GM19240 (cell line): ENCODE data around the gene TMEM170B.
"Not testable (repeated sequence)": the region's sequence is repeated elsewhere in the genome, so short reads cannot be mapped to it uniquely, and the experiment has no call there.

Experiments
- DNase-seq: peaks from one replicate; pipeline ENCODE4 v3.0.0; 2011; ENCODE audit warnings: low spot score; ENCODE audit not compliant: insufficient read length

The TMEM170B gene

DNA sequence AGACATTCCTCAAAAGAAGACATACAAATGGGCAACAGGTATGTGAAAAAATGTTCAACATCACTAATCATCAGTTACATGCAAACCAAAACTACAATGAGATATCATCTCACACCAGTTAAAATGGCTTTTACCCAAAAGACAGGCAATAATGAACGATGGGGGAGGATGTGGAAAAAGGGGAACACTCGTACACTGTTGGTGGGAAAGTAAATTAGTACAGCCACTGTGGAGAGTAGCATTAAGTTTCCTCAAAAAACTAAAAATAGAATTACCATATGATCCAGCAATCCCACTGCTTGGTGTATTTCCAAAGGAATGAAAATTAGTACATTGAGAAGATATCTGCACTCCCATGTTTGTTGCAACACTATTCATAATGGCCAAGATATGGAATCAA lies 8.6 kb upstream of the TMEM170B start:
- no peak for DNase-seq

GRCh38 chr6:11532097-11532496 lies 5.5 kb upstream of the TMEM170B start:
- no peak for DNase-seq

- DNase-seq = no peak
These were observed 3.0 kb upstream of the TMEM170B start for GRCh38 chr6:11534561-11534960.

GRCh38 chr6:11535801-11536230 lies 1.7 kb upstream of the TMEM170B start:
- no peak for DNase-seq

DNA sequence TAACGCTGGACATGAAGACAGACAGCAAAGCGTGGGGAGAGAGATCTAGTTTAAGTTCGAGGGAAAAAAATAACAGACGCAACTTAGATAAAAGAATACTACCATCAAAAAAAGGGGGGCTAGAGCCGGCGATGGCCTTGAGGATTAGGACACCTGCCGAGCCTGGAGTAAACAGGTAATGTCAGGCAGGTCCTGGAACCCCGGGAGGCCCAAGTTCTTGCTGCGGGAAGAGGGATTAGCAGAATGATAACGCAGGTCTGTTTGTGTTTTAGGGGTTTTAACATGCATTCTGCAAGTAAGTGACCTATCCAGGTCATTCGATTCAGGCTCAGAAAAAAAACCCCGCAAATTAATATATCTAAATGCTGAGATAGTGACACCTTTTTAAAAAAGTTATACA lies 754 bp upstream of the TMEM170B start:
- no peak for DNase-seq

- no peak for DNase-seq
These were observed 686 bp downstream of the TMEM170B start for GRCh38 chr6:11538052-11538818.

GRCh38 chr6:11538819-11539468 lies 1.4 kb downstream of the TMEM170B start:
- no peak for DNase-seq

DNA sequence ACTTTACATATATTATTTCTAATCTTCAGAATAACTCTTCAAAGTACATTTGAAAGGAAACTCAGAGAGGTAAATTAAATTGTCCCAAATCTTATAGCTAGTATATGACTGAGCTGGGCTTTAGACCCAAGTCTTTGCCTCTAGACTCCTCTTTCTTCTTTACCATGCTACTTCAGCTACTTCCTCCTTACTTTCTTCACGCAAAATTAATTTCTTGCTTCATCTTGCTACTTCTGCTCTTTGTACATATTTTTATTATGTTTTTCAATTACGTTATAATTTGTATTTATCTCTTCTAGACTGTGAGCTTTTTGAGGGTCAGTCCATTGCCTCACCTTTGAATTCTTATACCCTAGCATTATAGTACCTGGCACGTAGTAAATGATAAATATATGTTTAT lies 5.3 kb downstream of the TMEM170B start:
- no peak for DNase-seq

DNA sequence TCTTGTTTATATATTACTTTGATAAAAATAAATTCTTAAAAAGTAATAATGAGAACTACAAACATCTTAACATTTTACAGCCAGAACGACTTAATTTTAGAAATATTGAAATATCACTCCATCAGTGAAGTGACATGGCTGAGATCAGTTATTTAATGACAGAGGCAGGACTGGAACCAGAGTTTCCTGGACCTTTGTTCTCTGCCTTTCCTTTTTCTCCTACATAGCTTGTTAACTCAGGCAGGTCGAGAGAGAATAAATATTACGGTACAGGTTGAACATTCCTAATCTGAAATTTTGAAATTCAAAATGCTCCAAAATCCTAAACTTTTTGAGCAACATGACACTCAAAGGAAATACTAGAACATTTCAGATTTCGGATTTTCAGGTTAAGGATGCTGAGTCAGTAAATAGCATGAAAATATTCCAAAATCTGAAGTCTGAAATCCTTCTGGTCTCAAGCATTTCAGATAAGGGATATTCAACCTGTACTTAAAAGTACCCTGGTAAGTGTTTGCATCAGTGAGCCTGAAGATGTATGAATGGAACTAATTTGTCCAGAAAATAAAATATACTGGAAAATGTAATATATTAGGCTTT lies 6.5 kb downstream of the TMEM170B start:
- no peak for DNase-seq

GRCh38 chr6:11547846-11548245 lies 10.3 kb downstream of the TMEM170B start:
- DNase-seq = not testable (repeated sequence)

DNA sequence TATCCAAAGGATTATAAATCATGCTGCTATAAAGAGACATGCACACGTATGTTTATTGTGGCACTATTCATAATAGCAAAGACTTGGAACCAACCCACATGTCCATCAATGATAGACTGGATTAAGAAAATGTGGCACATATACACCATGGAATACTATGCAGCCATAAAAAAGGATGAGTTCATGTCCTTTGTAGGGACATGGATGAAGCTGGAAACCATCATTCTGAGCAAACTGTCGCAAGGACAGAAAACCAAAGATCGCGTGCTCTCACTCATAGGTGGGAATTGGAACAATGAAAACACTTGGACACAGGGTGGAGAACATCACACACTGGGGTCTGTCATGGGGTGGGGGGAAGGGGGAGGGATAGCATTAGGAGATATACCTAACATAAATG lies 11.0 kb downstream of the TMEM170B start:
- not testable (repeated sequence) for DNase-seq

DNA sequence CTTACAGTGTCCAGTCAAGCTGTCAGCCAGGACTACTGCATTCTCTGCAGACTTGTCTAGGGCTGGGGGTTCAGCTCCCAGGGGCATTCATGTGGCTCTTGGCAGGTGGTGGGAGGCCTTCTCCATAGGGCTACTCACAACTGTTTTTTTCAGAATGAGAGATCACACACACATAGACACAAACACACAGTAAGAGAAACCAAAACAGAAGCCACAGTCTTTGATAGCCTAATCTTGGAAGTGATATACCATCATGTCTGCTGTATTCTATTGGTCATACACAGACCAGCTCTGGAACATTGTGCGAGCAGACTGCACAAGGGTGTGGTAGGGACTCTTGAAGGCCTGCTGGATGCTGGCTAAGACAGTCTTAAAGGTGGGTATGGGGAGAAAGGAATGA lies 13.5 kb downstream of the TMEM170B start:
- no peak for DNase-seq

DNA sequence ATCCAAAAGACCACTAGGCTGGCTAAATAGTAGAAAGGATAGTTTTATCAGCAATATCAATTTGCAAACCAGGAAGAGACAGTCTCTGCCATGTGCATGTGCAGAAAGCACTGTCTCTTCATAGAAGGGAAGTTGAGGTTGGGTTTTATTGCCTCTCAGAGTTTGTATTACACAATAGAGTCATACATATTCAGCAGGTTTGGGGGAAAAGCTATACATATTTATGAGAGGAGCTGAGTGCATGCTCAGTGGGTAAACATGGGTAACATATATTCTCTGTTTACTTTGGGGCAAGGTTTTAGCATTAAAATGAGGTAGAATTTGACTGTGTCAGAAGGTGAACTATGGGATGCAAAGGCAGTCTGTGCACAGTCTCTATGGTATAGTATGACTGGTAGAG lies 14.9 kb downstream of the TMEM170B start:
- no peak for DNase-seq

- no peak for DNase-seq
These were observed 16.3 kb downstream of the TMEM170B start for GRCh38 chr6:11553824-11554223.

DNA sequence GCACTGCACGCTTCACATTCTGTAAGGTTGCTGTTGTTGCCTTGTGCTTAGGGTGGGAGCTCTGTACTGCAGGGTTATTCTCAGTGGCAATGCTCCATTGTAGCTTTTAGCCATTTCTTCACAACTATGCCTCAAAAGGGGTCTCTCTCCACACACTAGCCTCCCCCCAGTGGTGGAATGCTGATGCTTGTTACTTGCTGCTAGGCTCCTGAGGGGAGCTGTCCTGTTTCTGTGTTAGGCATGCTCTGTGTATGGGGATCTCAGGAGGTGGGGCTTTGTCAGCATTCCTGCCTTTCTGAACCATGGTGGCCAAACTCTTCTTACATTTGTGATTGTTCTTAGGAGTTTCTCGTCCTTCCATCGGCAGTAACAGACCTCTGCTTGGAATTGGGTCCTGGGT lies 18.8 kb downstream of the TMEM170B start:
- no peak for DNase-seq

GRCh38 chr6:11563793-11564192 lies 26.2 kb downstream of the TMEM170B start:
- DNase-seq = no peak

DNA sequence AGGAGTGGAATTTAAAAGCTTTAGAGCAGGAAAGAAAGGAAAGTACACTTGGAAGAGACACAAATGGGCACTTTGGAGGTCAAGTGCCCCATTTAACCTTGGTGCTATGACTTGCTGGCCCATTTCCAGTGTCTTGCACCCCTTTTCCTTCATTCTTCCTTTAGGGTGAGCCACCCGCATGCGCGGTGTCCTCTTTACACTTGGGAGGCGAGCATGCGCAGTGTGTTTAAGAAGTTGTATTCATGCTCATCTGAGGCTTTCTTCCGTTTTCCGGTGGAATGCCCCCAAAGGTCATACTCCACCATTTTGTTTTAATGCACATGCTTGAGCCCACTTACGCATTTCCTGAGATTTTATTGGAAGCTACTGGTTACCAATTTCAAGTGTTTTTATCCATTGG lies 29.1 kb downstream of the TMEM170B start:
- DNase-seq = no peak

DNA sequence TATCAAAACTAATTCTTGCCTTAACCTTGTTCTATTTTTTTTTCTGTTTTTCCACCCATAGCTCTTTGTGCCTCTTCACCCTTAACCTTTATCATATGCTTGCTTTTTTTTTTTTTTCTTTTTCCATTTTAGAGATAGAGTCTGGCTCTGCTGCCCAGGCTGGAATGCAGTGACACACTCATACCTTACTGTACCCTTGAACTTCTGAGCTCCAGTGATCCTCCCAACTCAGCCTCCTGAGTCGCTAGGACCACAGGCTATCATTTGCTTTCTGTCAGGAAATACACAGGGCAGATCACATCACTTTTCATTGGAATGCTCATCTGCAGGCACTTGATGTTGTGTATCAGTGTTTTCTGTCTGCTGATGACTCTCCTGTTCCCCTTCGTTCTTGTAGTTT lies 33.5 kb downstream of the TMEM170B start:
- no peak for DNase-seq

GRCh38 chr6:11575408-11576033 lies 38.0 kb downstream of the TMEM170B start:
- DNase-seq = peak; percentile 23

DNA sequence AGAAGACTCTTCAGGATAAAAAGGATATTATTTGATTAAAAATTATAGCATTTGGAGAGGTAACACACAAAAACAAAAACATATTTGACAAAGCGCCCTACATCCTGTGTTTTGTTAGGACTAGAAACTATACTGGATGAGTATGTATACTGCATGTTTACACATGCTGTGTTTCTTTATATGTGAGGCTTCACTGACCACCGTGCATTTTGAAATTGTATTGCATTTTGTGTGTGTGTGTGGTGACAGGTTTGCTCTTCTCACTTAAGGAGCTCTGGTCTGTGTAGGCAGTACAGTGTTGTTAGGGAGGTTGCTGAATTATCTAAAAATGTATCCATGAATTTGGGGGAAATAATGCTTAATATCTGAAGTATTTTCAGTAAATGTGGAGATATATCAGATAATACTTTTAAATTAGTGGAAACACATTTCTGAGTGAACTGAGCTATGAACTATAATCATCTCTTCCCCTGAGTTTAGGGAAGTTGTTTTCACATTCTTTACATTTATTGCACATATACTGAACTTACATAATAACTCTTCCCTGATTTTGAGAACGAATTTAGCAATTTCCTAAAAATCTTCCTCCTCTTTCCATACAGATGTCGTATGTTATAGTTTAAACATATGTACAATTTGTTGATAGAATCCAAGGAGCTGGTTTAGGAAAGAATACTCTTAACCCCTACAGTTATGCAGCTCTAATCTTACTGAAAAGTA lies 43.3 kb downstream of the TMEM170B start:
- DNase-seq = no peak

DNA sequence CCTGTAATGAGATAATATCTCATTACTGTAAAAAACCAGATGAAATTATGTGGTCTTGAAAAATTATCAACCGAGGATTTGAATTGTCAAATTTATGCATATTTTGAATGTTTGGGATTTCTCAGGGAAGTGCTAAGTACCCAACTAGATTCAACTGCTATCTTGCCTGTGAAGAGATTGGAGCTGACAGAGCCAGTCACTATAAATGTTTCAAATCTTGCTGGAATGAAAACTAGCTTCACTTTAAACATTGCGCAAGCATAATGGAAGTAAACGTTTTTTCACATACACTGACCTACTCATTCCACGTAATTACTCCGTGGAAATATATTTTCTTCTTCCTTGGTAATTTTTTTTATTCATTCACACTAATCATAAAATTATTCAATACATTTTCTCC lies 46.7 kb downstream of the TMEM170B start:
- no peak for DNase-seq
